Loucy (cell line): ENCODE results near the gene ASPDH.

ENCODE experiments used
- EZH2phosphoT487 ChIP-seq: fragments of 200-600 bp; IDR thresholded peaks from 2 replicates; pipeline ENCODE4 v1.6.1; 2018; ENCODE audit warnings: antibody characterized with exemption, mild to moderate bottlenecking, moderate library complexity, borderline replicate concordance
- TF ChIP-seq, protein P1 (sequence below): fragments of 200-600 bp; sonication (generic); conservative IDR thresholded peaks from 2 replicates; pipeline ENCODE4 v1.5.1; 2014; ENCODE audit warnings: mild to moderate bottlenecking, antibody characterized with exemption, low read length

DNA sequence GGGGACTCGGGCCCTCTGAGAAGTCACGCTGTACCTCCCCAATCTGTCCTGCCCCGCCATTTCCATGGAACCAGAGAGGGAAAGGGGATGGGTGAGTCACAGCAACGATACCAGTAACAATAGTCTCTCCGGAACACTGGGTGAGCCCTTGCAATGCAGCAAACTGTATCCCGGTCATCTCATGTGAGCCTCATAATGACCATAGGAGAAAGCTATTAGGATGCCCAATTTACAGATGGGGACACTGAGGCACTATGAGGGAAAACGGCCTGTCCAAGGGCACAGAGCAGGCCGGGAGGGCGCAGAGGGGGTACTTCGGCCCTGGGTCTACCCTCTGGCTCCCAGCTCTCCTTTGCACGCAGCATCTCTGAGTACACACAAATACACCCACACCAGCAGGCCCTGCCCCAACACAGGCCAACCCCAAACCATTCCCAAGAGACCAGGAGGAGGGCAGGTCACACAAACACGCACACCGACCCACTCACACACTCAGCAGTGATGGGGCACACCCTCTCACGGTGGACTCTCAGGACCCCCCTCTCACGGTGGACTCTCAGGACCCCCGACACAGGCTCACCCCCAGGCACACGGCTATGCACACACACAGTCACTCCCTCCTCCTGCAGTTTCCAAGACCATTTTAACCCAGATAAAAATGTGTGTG is 36.3 kb upstream of the ASPDH start:
- TF ChIP-seq, protein P1, sequence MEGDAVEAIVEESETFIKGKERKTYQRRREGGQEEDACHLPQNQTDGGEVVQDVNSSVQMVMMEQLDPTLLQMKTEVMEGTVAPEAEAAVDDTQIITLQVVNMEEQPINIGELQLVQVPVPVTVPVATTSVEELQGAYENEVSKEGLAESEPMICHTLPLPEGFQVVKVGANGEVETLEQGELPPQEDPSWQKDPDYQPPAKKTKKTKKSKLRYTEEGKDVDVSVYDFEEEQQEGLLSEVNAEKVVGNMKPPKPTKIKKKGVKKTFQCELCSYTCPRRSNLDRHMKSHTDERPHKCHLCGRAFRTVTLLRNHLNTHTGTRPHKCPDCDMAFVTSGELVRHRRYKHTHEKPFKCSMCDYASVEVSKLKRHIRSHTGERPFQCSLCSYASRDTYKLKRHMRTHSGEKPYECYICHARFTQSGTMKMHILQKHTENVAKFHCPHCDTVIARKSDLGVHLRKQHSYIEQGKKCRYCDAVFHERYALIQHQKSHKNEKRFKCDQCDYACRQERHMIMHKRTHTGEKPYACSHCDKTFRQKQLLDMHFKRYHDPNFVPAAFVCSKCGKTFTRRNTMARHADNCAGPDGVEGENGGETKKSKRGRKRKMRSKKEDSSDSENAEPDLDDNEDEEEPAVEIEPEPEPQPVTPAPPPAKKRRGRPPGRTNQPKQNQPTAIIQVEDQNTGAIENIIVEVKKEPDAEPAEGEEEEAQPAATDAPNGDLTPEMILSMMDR = no peak
- TF ChIP-seq EZH2phosphoT487 = no peak
